ENCODE results near the gene ABCE1. TPM values are rescaled to one million over a fixed set of nuclear protein-coding genes. Genes with fewer than 3 reads are reported as not detected.

The ABCE1 gene
- polyA plus RNA-seq, 1 experiment: 50.6 TPM

- no peak for TF ChIP-seq CTCF (IDR thresholded peaks at IDR 0.05; ENCODE audit: insufficient read depth, low read depth, low read length)
- Histone ChIP-seq H3K4me3 (ENCODE audit: low read depth, low read length) (no peak overlapping the region), H3K36me3 (ENCODE audit: control insufficient read depth, insufficient read depth, low read length) (no peaks in the 10 kb centered on the region), H3K27me3 (ENCODE audit: control insufficient read depth, insufficient read depth, low read length) (no peaks in the 10 kb centered on the region)
- ChIA-PET CTCF (interaction anchor here (1.5 kb wide), 1 partner anchor 10 kb away, joined by 3 read pairs; no protein-coding TSS in a partner anchor), POLR2A (no interaction called here)
- DNase-seq (ENCODE audit: low read depth): no peak
Observed at GRCh38 chr4:145071560-145071959, 26.6 kb upstream of the ABCE1 start.

- H3K27me3 ChIP-seq (ENCODE audit: control insufficient read depth, insufficient read depth, low read length): no peaks in the 10 kb centered on the region
- DNase-seq (ENCODE audit: low read depth): no peak
- POLR2A ChIA-PET: no interaction called here
- H3K4me3 ChIP-seq (ENCODE audit: low read depth, low read length): no peak overlapping the region
- CTCF ChIA-PET: interaction anchor here (1.3 kb wide), 1 partner anchor 14 kb away, joined by 4 read pairs; no protein-coding TSS in a partner anchor
- no peak for TF ChIP-seq CTCF (IDR thresholded peaks at IDR 0.05; ENCODE audit: insufficient read depth, low read depth, low read length)
- H3K36me3 ChIP-seq (ENCODE audit: control insufficient read depth, insufficient read depth, low read length): no peaks in the 10 kb centered on the region
Observed at GRCh38 chr4:145075742-145076468, 22.2 kb upstream of the ABCE1 start.

DNA sequence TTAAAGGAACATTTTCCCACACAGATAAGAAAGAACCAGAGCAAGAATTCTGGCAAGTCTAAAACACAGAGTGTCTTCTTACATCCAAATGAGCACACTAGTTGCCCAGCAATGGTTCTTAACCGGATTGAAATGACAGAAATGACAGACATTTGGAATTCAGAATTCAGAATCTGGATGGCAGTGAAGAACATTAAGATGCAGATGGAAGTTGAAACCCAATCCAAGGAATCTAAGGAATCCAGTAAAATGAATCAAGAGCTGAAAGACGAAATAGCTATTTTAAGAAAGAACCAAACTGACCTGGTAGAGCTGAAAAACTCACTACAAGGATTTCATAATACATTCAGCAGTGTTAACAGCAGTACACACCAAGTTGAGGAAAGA is 21.6 kb upstream of the ABCE1 start:
- ChIA-PET CTCF (interaction anchor here (0.9 kb wide), 1 partner anchor 10 kb away, joined by 3 read pairs; no protein-coding TSS in a partner anchor), POLR2A (no interaction called here)
- TF ChIP-seq CTCF (IDR thresholded peaks at IDR 0.05; ENCODE audit: insufficient read depth, low read depth, low read length): no peak
- Histone ChIP-seq H3K4me3 (ENCODE audit: low read depth, low read length) (no peak overlapping the region), H3K36me3 (ENCODE audit: control insufficient read depth, insufficient read depth, low read length) (no peaks in the 10 kb centered on the region), H3K27me3 (ENCODE audit: control insufficient read depth, insufficient read depth, low read length) (no peaks in the 10 kb centered on the region)
- no peak for DNase-seq (ENCODE audit: low read depth)

- TF ChIP-seq CTCF (IDR thresholded peaks at IDR 0.05; ENCODE audit: insufficient read depth, low read depth, low read length): no peak
- no peak for DNase-seq (ENCODE audit: low read depth)
- no peaks in the 10 kb centered on the region for H3K27me3 ChIP-seq (ENCODE audit: control insufficient read depth, insufficient read depth, low read length)
- ChIA-PET POLR2A (no interaction called here), CTCF (no interaction called here)
- H3K36me3 ChIP-seq (ENCODE audit: control insufficient read depth, insufficient read depth, low read length): no peaks in the 10 kb centered on the region
- H3K4me3 ChIP-seq (ENCODE audit: low read depth, low read length): no peak overlapping the region
Observed at GRCh38 chr4:145081756-145082155, 16.4 kb upstream of the ABCE1 start.

GRCh38 chr4:145083891-145084605 is 14.1 kb upstream of the ABCE1 start:
- CTCF ChIA-PET: interaction anchor here (0.6 to 1.2 kb wide), 4 partner anchors 10 to 31 kb away, joined by 3 read pairs; partner anchors contain the start of genes ABCE1 and ANAPC10
- Histone ChIP-seq H3K27me3 (ENCODE audit: control insufficient read depth, insufficient read depth, low read length) (no peaks in the 10 kb centered on the region), H3K4me3 (ENCODE audit: low read depth, low read length) (no peak overlapping the region), H3K36me3 (ENCODE audit: control insufficient read depth, insufficient read depth, low read length) (0 out of 2 replicates have a peak, but pooled peaks cover 1% of the 10 kb centered on the region)
- no peak for TF ChIP-seq CTCF (IDR thresholded peaks at IDR 0.05; ENCODE audit: insufficient read depth, low read depth, low read length)
- POLR2A ChIA-PET: no interaction called here
- DNase-seq (ENCODE audit: low read depth): no peak

Measured in BJ (cell line).